Measurements from ENCODE around the gene RDH16. TPM values are rescaled to one million over a fixed set of nuclear protein-coding genes. Genes with fewer than 3 reads are reported as not detected.
A peak's percentile ranks its signal among the peaks of the same experiment; 100 is the strongest.

Gene RDH16
- total RNA-seq, 1 experiment from 2014 or later, result 0.39 TPM

DNA sequence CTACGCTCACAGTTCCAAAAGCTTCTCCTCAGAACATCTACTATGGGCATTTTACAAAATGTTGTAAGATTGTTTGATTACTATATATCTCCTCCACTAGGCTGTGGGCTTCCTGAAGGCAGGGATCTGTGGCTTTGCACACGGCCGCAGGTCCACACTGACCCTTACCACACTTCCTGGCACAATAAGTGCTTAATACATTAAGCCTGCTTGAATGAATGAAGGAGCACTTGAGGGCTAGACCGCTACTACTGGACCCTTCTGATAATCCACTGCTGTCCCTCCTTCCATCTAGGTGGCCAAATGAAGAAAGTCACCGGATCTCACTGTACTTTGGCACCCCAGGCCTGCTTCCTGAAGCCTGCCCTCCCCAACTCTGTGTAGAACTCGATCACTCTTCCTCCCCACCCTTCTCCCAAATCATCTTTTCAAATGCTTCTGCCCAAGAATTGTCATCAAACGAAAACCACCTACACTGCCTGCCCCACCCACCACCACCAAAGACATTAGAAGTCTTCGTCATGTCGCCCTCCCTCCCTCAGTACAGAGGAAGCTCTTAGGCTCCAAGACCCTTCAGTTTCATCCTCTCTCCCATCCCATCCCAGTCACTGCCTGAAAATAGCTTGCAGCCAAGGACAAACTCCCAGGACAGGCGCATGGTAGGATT lies 49.5 kb upstream of the RDH16 start:
- Histone ChIP-seq H4K20me1 (ENCODE audit: control insufficient read depth, insufficient read depth, insufficient read length) (no peaks in the 10 kb centered on the region), H2AK5ac (ENCODE audit: insufficient read length, low read length) (no peak overlapping the region), H2BK20ac (ENCODE audit: low read depth, low read length, poor library complexity, severe bottlenecking) (no peak overlapping the region), H3K56ac (ENCODE audit: insufficient read length, low read depth, low read length) (no peak overlapping the region), H2AFZ (ENCODE audit: low read length) (no peak overlapping the region), H3K4me2 (ENCODE audit: insufficient read depth, insufficient read length, low read length) (no peak overlapping the region), H2BK12ac (ENCODE audit: insufficient read length, low read depth, low read length) (no peak overlapping the region), H4K91ac (ENCODE audit: insufficient read length, low read depth, low read length) (no peak overlapping the region), H3K14ac (ENCODE audit: insufficient read depth, low read length) (no peak overlapping the region), H3K23ac (ENCODE audit: insufficient read length, low read depth, low read length) (no peak overlapping the region), H4K8ac (replicated peaks; ENCODE audit: insufficient read length, low read depth, low read length) (no peak overlapping the region), H3K4me1 (ENCODE audit: insufficient read depth, low read length) (peaks cover 13% of the 10 kb centered on the region; the same call in 1 of the 2 replicates), H3K9me3 (ENCODE audit: control insufficient read depth, low read depth, low read length) (no peaks in the 10 kb centered on the region), H2BK5ac (ENCODE audit: insufficient read length, low read length) (no peak overlapping the region), H3K79me1 (ENCODE audit: insufficient read depth, low read depth, low read length, poor library complexity, severe bottlenecking) (peaks cover 5% of the 10 kb centered on the region), H3K27ac (ENCODE audit: insufficient read length, low read depth, low read length) (no peak overlapping the region), H3K79me2 (ENCODE audit: insufficient read depth, low read length) (no peaks in the 10 kb centered on the region; the same call in 1 of the 2 replicates), H2BK15ac (ENCODE audit: low read depth, low read length) (no peak overlapping the region), H3K23me2 (ENCODE audit: insufficient read length, low read depth, low read length, poor library complexity, severe bottlenecking) (no peaks in the 10 kb centered on the region), H3T11ph (ENCODE audit: low read length) (no peak overlapping the region), H3K4ac (ENCODE audit: low read depth, low read length) (no peak overlapping the region), H3K18ac (ENCODE audit: insufficient read length, low read depth, low read length) (no peak overlapping the region), H3K9ac (ENCODE audit: extremely low read depth, insufficient read length, low read length) (no peak overlapping the region), H4K5ac (ENCODE audit: insufficient read length, low read depth, low read length) (no peak overlapping the region), H3K27me3 (ENCODE audit: insufficient read depth, low read length) (no peaks in the 10 kb centered on the region; the same call in 1 of the 2 replicates), H2BK120ac (ENCODE audit: low read depth, low read length, poor library complexity, severe bottlenecking) (no peak overlapping the region)
- Mint-ChIP-seq H3K27ac (peak overlapping the region in 1 of 3 experiments; percentile 3; a peak in 1 of 7 replicates), H3K4me3 (peak overlapping the region; percentile 53 to 86), H3K4me1 (peaks cover 48 to 54% of the 10 kb centered on the region in 2 experiments), H3K27me3 (ENCODE audit: low read depth) (no peaks in the 10 kb centered on the region; the same call in 1 of the 2 replicates), H3K36me3 (ENCODE audit: insufficient read depth in 1 of 3, low read depth in 3 of 3) (peaks cover 19 to 32% (median 26%) of the 10 kb centered on the region in 3 experiments; a peak in 6 of 7 replicates), H3K9me3 (no peaks in the 10 kb centered on the region)
- TF ChIP-seq, protein P1, sequence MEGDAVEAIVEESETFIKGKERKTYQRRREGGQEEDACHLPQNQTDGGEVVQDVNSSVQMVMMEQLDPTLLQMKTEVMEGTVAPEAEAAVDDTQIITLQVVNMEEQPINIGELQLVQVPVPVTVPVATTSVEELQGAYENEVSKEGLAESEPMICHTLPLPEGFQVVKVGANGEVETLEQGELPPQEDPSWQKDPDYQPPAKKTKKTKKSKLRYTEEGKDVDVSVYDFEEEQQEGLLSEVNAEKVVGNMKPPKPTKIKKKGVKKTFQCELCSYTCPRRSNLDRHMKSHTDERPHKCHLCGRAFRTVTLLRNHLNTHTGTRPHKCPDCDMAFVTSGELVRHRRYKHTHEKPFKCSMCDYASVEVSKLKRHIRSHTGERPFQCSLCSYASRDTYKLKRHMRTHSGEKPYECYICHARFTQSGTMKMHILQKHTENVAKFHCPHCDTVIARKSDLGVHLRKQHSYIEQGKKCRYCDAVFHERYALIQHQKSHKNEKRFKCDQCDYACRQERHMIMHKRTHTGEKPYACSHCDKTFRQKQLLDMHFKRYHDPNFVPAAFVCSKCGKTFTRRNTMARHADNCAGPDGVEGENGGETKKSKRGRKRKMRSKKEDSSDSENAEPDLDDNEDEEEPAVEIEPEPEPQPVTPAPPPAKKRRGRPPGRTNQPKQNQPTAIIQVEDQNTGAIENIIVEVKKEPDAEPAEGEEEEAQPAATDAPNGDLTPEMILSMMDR (conservative IDR thresholded peaks at IDR 0.05), result 0 out of 3 replicates have a peak, but pooled peaks have one; percentile 3
- no CpG with 5 or more reads among the region's 10 CpGs for WGBS (ENCODE audit: extremely low coverage, insufficient read length, low lambda C conversion rate)
- no peak for DNase-seq
